IMR-90 (cell line): ENCODE measurements around the gene SLC23A2.

Experiments
- CHD1 ChIP-seq: IDR thresholded peaks from 2 replicates; pipeline ENCODE4 v1.6.1; 2012; ENCODE audit warnings: low read depth, low read length, improper control_type of control experiment
- CTCF ChIP-seq: conservative IDR thresholded peaks from 2 replicates; pipeline ENCODE4 v1.5.1; 2012; ENCODE audit warnings: mild to moderate bottlenecking, low read depth, low read length, improper control_type of control experiment
- MAZ ChIP-seq: IDR thresholded peaks from 2 replicates; pipeline ENCODE4 v1.6.1; 2012; ENCODE audit warnings: low read depth, mild to moderate bottlenecking, low read length, improper control_type of control experiment, moderate library complexity, borderline replicate concordance
- RAD21 ChIP-seq: IDR thresholded peaks from 2 replicates; pipeline ENCODE4 v1.6.1; 2012; ENCODE audit warnings: low read length, improper control_type of control experiment
- RFX5 ChIP-seq: IDR thresholded peaks from 2 replicates; pipeline ENCODE4 v1.8.0; 2012; ENCODE audit warnings: low read depth, mild to moderate bottlenecking, low read length, moderate library complexity

- TF ChIP-seq RFX5, result no peak
- no peak for TF ChIP-seq MAZ
- TF ChIP-seq CTCF, result no peak
- TF ChIP-seq RAD21, result no peak
- TF ChIP-seq CHD1, result no peak
These were observed 792 bp downstream of the SLC23A2 start for GRCh38 chr20:5000263-5001173.
